AG09309 (cell line): Measurements from ENCODE around the gene RIC3.

Experiments
- DNase-seq: peaks from one replicate; pipeline ENCODE4 v3.0.0-alpha.2; 2010; ENCODE audit warnings: low read depth
- H3K4me3 ChIP-seq: 2 replicates; pipeline ENCODE4 v1.5.1; 2011; ENCODE audit warnings: mild to moderate bottlenecking, low read depth, low read length, moderate library complexity; ENCODE audit not compliant: control insufficient read depth
- TF ChIP-seq, protein P1 (sequence below): IDR thresholded peaks from 2 replicates; pipeline ENCODE4 v1.5.1; 2011; ENCODE audit warnings: mild to moderate bottlenecking, low read depth, low read length, inconsistent platforms; ENCODE audit not compliant: insufficient read depth, control insufficient read depth; ENCODE audit errors: missing control alignments

Gene RIC3

GRCh38 chr11:8059030-8059429 lies 109.8 kb downstream of the RIC3 start:
- no peak overlapping the region for H3K4me3 ChIP-seq
- TF ChIP-seq, protein P1, sequence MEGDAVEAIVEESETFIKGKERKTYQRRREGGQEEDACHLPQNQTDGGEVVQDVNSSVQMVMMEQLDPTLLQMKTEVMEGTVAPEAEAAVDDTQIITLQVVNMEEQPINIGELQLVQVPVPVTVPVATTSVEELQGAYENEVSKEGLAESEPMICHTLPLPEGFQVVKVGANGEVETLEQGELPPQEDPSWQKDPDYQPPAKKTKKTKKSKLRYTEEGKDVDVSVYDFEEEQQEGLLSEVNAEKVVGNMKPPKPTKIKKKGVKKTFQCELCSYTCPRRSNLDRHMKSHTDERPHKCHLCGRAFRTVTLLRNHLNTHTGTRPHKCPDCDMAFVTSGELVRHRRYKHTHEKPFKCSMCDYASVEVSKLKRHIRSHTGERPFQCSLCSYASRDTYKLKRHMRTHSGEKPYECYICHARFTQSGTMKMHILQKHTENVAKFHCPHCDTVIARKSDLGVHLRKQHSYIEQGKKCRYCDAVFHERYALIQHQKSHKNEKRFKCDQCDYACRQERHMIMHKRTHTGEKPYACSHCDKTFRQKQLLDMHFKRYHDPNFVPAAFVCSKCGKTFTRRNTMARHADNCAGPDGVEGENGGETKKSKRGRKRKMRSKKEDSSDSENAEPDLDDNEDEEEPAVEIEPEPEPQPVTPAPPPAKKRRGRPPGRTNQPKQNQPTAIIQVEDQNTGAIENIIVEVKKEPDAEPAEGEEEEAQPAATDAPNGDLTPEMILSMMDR, result no peak
- no peak for DNase-seq

DNA sequence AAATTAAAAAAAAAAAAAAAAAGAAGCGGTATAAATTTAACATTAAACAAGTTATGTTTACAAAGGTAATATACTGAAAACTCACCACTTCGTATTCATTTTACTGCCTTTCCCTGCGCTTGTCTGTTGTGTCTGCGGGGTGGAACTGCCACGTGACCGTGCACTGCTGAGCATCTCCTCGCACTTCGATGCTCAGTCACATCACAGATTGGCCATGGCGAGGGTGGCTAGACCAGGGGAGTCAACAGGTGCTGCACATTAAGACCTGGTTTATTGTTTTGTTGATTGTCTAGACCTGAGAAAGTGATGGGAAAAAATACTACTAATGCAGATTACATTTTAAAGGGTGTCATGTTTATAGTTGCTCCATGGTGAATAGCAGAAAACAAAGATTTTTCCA lies 110.6 kb downstream of the RIC3 start:
- no peak for DNase-seq
- no peak overlapping the region for H3K4me3 ChIP-seq
- TF ChIP-seq, protein P1, result no peak

- TF ChIP-seq, protein P1, result no peak
- H3K4me3 ChIP-seq, result no peak overlapping the region
- peak; percentile 82 for DNase-seq
These were observed 111.9 kb downstream of the RIC3 start for GRCh38 chr11:8056810-8057463.
